WERI-Rb-1 (cell line): Measurements from ENCODE around the gene AGPAT3.

ENCODE experiments used
- DNase-seq: peaks from one replicate; pipeline ENCODE4 v3.0.0-alpha.2; 2020
- H3K27ac ChIP-seq: fragments of 250-450 bp; sonication (Bioruptor Pico); 2 replicates; pipeline ENCODE4 v1.5.1; 2020; ENCODE audit warnings: mild to moderate bottlenecking, moderate library complexity
- H3K27me3 ChIP-seq: fragments of 250-450 bp; sonication (Bioruptor Pico); 2 replicates; pipeline ENCODE4 v1.5.1; 2021; ENCODE audit warnings: mild to moderate bottlenecking, low read depth, moderate library complexity; ENCODE audit not compliant: insufficient read depth, severe bottlenecking
- H3K36me3 ChIP-seq: fragments of 250-450 bp; sonication (Bioruptor Pico); 2 replicates; pipeline ENCODE4 v1.5.1; 2020; ENCODE audit warnings: mild to moderate bottlenecking, moderate library complexity
- H3K4me3 ChIP-seq: 2 replicates; pipeline ENCODE4 v1.5.1; 2011; ENCODE audit warnings: low read depth, mild to moderate bottlenecking, control low read depth, low read length
- H3K9me3 ChIP-seq: fragments of 250-450 bp; sonication (Bioruptor Pico); 2 replicates; pipeline ENCODE4 v1.5.1; 2021; ENCODE audit warnings: mild to moderate bottlenecking, moderate library complexity; ENCODE audit not compliant: severe bottlenecking
- CTCF ChIP-seq: IDR thresholded peaks from 2 replicates; pipeline ENCODE4 v1.5.1; 2011; ENCODE audit warnings: low read depth, mild to moderate bottlenecking, control low read depth, inconsistent platforms, low read length

Gene AGPAT3

GRCh38 chr21:43994085-43994484 lies 129.1 kb downstream of the AGPAT3 start:
- H3K36me3 ChIP-seq = no peaks in the 10 kb centered on the region
- peaks cover 7% of the 10 kb centered on the region for H3K9me3 ChIP-seq
- no peak overlapping the region for H3K4me3 ChIP-seq
- H3K27me3 ChIP-seq = no peaks in the 10 kb centered on the region
- no peak overlapping the region for H3K27ac ChIP-seq
- TF ChIP-seq CTCF = no peak
- DNase-seq = no peak

GRCh38 chr21:43994646-43995045 lies 129.6 kb downstream of the AGPAT3 start:
- no peak overlapping the region for H3K4me3 ChIP-seq

DNA sequence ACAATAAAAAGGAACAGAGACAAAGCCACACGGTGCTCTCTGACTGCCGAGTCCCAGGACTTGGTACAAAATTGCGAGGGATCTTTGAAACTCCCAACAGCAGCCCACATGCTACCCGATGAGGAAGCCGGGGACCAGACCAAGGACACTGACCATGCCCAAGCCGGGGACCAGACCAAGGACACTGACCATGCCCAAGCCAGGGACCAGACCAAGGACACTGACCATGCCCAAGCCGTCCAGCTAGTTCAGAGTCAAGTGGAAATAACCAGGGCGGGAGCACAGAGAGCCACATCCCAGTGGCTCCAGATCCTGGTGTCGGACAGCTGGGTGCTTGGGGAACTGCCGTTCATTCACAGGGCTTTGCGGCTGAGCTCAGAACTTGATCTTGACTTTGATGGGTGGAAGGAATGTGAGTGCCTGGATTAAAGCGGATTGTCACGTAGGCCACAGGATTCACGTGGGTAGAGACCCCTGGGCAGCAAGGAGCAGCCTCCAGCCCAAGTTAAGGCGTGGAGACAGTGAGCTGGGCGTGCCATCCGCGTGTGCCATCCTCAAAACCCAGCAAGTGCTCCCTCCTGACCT lies 130.6 kb downstream of the AGPAT3 start:
- TF ChIP-seq CTCF = no peak
- H3K27ac ChIP-seq = no peak overlapping the region
- H3K9me3 ChIP-seq = peaks cover 7% of the 10 kb centered on the region
- H3K4me3 ChIP-seq = no peak overlapping the region
- no peak for DNase-seq
- H3K36me3 ChIP-seq = no peaks in the 10 kb centered on the region
- no peaks in the 10 kb centered on the region for H3K27me3 ChIP-seq

More at GRCh38 chr21:43994646-43995045, 129.6 kb downstream of the AGPAT3 start:
- no peaks in the 10 kb centered on the region for H3K36me3 ChIP-seq
- H3K27me3 ChIP-seq = no peaks in the 10 kb centered on the region
- H3K9me3 ChIP-seq = peaks cover 7% of the 10 kb centered on the region
- H3K27ac ChIP-seq = no peak overlapping the region
- TF ChIP-seq CTCF = no peak
- no peak for DNase-seq

GRCh38 chr21:43997766-43998742 lies 133.0 kb downstream of the AGPAT3 start:
- no peaks in the 10 kb centered on the region for H3K36me3 ChIP-seq
- H3K4me3 ChIP-seq = no peak overlapping the region
- DNase-seq = no peak
- TF ChIP-seq CTCF = no peak
- H3K27ac ChIP-seq = no peak overlapping the region
- no peaks in the 10 kb centered on the region for H3K27me3 ChIP-seq
- peaks cover 7% of the 10 kb centered on the region for H3K9me3 ChIP-seq

DNA sequence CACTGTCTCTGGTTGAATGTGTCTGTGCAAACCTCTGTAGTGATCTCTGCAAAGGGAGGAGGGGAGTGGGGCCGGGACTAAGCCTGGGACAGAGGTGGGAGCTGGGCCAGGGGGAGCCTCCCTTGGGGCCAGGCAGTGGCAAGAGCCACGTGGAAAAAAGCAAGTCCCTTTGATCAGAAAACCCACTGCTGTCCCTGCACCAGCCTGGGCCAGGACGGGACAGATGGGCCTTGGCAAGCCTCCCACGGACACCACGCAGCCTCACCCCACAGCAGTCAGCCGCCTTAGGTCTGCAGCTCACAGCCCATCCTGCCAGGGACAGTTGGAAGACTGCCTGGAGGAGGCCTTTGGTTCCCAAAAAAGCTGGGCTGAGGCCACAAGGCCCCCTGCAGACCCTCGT lies 135.3 kb downstream of the AGPAT3 start:
- Histone ChIP-seq H3K27ac (no peak overlapping the region), H3K4me3 (no peak overlapping the region), H3K36me3 (no peaks in the 10 kb centered on the region), H3K9me3 (peaks cover 7% of the 10 kb centered on the region), H3K27me3 (no peaks in the 10 kb centered on the region)
- no peak for TF ChIP-seq CTCF
- DNase-seq = no peak
